ENCODE data around the gene KCNH1. TPM values are rescaled to one million over a fixed set of nuclear protein-coding genes. Genes with fewer than 3 reads are reported as not detected.

KCNH1 gene
- total RNA-seq, 1 donor from 2014 or later: not detected

GRCh38 chr1:210781652-210782051, 352.3 kb downstream of the KCNH1 start:
- ATAC-seq (no peak), DNase-seq (no peak)
- Histone ChIP-seq H3K9me3 (no peaks in the 10 kb centered on the region), H3K36me3 (no peaks in the 10 kb centered on the region), H3K4me1 (no peaks in the 10 kb centered on the region), H3K4me3 (no peak overlapping the region), H3K27me3 (no peaks in the 10 kb centered on the region), H3K27ac (no peak overlapping the region)
- no peak for TF ChIP-seq CTCF (IDR thresholded peaks at IDR 0.05)
- intact Hi-C loops (cut with DNase I): no loop called here

GRCh38 chr1:210779269-210779668, 354.7 kb downstream of the KCNH1 start:
- no peaks in the 10 kb centered on the region for H3K27me3 ChIP-seq
- no peak overlapping the region for H3K27ac ChIP-seq
- no peak for TF ChIP-seq CTCF (IDR thresholded peaks at IDR 0.05)
- no peaks in the 10 kb centered on the region for H3K36me3 ChIP-seq
- no peaks in the 10 kb centered on the region for H3K9me3 ChIP-seq
- no peak overlapping the region for H3K4me3 ChIP-seq
- DNase-seq: no peak
- ATAC-seq: no peak
- H3K4me1 ChIP-seq: no peaks in the 10 kb centered on the region
- intact Hi-C loops (cut with DNase I): no loop called here

- DNase-seq (no peak), ATAC-seq (no peak)
- Histone ChIP-seq H3K4me3 (no peak overlapping the region), H3K36me3 (no peaks in the 10 kb centered on the region), H3K9me3 (no peaks in the 10 kb centered on the region), H3K27me3 (no peaks in the 10 kb centered on the region), H3K4me1 (no peaks in the 10 kb centered on the region), H3K27ac (no peak overlapping the region)
- intact Hi-C loops (cut with DNase I): no loop called here
- TF ChIP-seq CTCF (IDR thresholded peaks at IDR 0.05): no peak
Observed at GRCh38 chr1:210777914-210778313, 356.0 kb downstream of the KCNH1 start.

- DNase-seq (no peak), ATAC-seq (no peak)
- Histone ChIP-seq H3K36me3 (no peaks in the 10 kb centered on the region), H3K4me1 (no peaks in the 10 kb centered on the region), H3K9me3 (no peaks in the 10 kb centered on the region), H3K4me3 (no peak overlapping the region), H3K27me3 (no peaks in the 10 kb centered on the region), H3K27ac (no peak overlapping the region)
- TF ChIP-seq CTCF (IDR thresholded peaks at IDR 0.05): no peak
- intact Hi-C loops (cut with DNase I): no loop called here
Observed at GRCh38 chr1:210776712-210777111, 357.2 kb downstream of the KCNH1 start.

GRCh38 chr1:210775289-210775688, 358.7 kb downstream of the KCNH1 start:
- Histone ChIP-seq H3K9me3 (no peaks in the 10 kb centered on the region), H3K27ac (no peak overlapping the region), H3K36me3 (no peaks in the 10 kb centered on the region), H3K27me3 (no peaks in the 10 kb centered on the region), H3K4me1 (no peaks in the 10 kb centered on the region), H3K4me3 (no peak overlapping the region)
- no peak for ATAC-seq
- intact Hi-C loops (cut with DNase I): no loop called here
- no peak for DNase-seq
- no peak for TF ChIP-seq CTCF (IDR thresholded peaks at IDR 0.05)

GRCh38 chr1:210773450-210773849, 360.5 kb downstream of the KCNH1 start:
- H3K36me3 ChIP-seq: no peaks in the 10 kb centered on the region
- ATAC-seq: no peak
- DNase-seq: no peak
- no peak for TF ChIP-seq CTCF (IDR thresholded peaks at IDR 0.05)
- no peak overlapping the region for H3K4me3 ChIP-seq
- H3K27me3 ChIP-seq: no peaks in the 10 kb centered on the region
- H3K4me1 ChIP-seq: no peaks in the 10 kb centered on the region
- H3K9me3 ChIP-seq: no peaks in the 10 kb centered on the region
- intact Hi-C loops (cut with DNase I): no loop called here
- H3K27ac ChIP-seq: no peak overlapping the region
